Measurements from ENCODE around the gene SCNN1B.

DNA sequence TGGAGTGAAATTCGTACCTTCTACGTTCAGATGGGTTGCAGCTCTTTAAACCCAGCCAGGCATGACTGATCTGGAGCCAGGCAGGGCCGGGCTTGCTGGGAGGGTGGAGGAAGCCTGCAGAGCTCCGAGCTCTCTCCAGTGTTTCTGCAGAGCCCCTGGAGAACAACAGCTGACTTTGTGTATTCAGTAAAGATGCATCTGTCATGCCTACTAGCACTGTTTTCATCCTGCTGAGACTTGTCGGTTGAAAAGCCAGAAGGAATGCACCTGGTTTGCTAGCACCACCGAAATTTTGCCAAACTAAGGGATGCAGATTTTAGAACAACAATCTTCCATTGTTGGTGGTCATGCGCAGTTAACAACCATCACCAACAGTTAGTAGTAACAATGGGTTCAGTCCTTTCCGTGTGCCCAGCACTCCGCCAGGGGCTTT lies 22.4 kb upstream of the SCNN1B start:
- TF ChIP-seq, protein P1, sequence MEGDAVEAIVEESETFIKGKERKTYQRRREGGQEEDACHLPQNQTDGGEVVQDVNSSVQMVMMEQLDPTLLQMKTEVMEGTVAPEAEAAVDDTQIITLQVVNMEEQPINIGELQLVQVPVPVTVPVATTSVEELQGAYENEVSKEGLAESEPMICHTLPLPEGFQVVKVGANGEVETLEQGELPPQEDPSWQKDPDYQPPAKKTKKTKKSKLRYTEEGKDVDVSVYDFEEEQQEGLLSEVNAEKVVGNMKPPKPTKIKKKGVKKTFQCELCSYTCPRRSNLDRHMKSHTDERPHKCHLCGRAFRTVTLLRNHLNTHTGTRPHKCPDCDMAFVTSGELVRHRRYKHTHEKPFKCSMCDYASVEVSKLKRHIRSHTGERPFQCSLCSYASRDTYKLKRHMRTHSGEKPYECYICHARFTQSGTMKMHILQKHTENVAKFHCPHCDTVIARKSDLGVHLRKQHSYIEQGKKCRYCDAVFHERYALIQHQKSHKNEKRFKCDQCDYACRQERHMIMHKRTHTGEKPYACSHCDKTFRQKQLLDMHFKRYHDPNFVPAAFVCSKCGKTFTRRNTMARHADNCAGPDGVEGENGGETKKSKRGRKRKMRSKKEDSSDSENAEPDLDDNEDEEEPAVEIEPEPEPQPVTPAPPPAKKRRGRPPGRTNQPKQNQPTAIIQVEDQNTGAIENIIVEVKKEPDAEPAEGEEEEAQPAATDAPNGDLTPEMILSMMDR (IDR thresholded peaks at IDR 0.05 in 8 of 11, conservative IDR thresholded peaks at IDR 0.05 in 3 of 11) = no peak
- TF ChIP-seq POLR2A (IDR thresholded peaks at IDR 0.05) (no peak), POLR2AphosphoS5 (IDR thresholded peaks at IDR 0.05) (no peak)

All from spleen (tissue), 7 donors.